H1 (cell line): ENCODE results near the gene SH3PXD2A. TPM values are rescaled to one million over a fixed set of nuclear protein-coding genes. Genes with fewer than 3 reads are reported as not detected.

Experiments used
- BACH1 ChIP-seq: IDR thresholded peaks from 2 replicates; pipeline ENCODE4 v1.6.1; 2012; ENCODE audit warnings: low read length, improper control_type of control experiment
- CREB1 ChIP-seq: IDR thresholded peaks from 2 replicates; pipeline ENCODE4 v1.6.1; 2012; ENCODE audit warnings: inconsistent platforms
- EP300 ChIP-seq, 2 experiments: IDR thresholded peaks; 1 replicate in 1 of 2; 2 replicates in 1 of 2; pipeline ENCODE4 v1.6.1; 2011 to 2012; ENCODE audit warnings: low read depth in 2 of 2, low read length in 2 of 2, mild to moderate bottlenecking in 2 of 2, borderline replicate concordance in 1 of 2, inconsistent platforms in 1 of 2, moderate library complexity in 1 of 2
- GABPA ChIP-seq: IDR thresholded peaks from 2 replicates; pipeline ENCODE4 v1.6.1; 2011; ENCODE audit warnings: mild to moderate bottlenecking, low read length, moderate library complexity, borderline replicate concordance; ENCODE audit not compliant: insufficient read depth
- KDM5A ChIP-seq: fragments of 200-600 bp; IDR thresholded peaks from 2 replicates; pipeline ENCODE4 v1.7.1; 2012; ENCODE audit warnings: mild to moderate bottlenecking, low read length, inconsistent platforms, mixed read lengths
- POLR2A ChIP-seq, 2 experiments: IDR thresholded peaks; 1 replicate in 1 of 2; 2 replicates in 1 of 2; pipeline ENCODE4 v1.6.1; 2011; ENCODE audit warnings: low read depth in 2 of 2, low read length in 2 of 2, mild to moderate bottlenecking in 2 of 2; ENCODE audit errors: control extremely low read depth in 1 of 2
- RAD21 ChIP-seq, 2 experiments: IDR thresholded peaks in 1 of 2; conservative IDR thresholded peaks in 1 of 2; 2 replicates each; pipeline ENCODE4 v1.6.1; 2011; ENCODE audit warnings: low read depth in 2 of 2, low read length in 2 of 2, improper control_type of control experiment in 1 of 2, inconsistent platforms in 1 of 2, mild to moderate bottlenecking in 1 of 2, moderate library complexity in 1 of 2
- TAF1 ChIP-seq: IDR thresholded peaks from 2 replicates; pipeline ENCODE4 v1.6.1; 2011; ENCODE audit warnings: mild to moderate bottlenecking, low read depth, low read length
- polyA plus RNA-seq, 7 experiments: library from polyadenylated mRNA; depleted of rRNA in 3 of 7; stranded (reverse) in 5 of 7; unstranded in 2 of 7; fragments of >200 nt in 5 of 7; fragments of 200-250 nt in 2 of 7; gene quantifications; 1 replicate in 5 of 7; 2 replicates in 1 of 7; 4 replicates in 1 of 7; pipeline versions ENCODE4 v1.2.1 to v1.2.3, GENCODE V29; 2011 to 2013; ENCODE audit warnings: missing spikeins in 2 of 7, mixed read lengths in 2 of 7
- total RNA-seq: library from RNA; stranded (reverse); fragmentation: NEBNext Ultra II Directional; extraction: Animal tissue kit (Norgen Biotek cat#: 25700); gene quantifications from 2 replicates; pipeline ENCODE4 v1.2.1, GENCODE V29; 2021
- TF ChIP-seq, protein P1 (sequence below): IDR thresholded peaks from 2 replicates; pipeline ENCODE4 v1.6.1; 2011; ENCODE audit warnings: low read length, improper control_type of control experiment

SH3PXD2A gene
- total and polyA plus RNA-seq, 2 of the 8 experiments (the other 6 are each of a cell fraction or from before 2014, with no cell fraction given), result 5.4 to 16.3 TPM

DNA sequence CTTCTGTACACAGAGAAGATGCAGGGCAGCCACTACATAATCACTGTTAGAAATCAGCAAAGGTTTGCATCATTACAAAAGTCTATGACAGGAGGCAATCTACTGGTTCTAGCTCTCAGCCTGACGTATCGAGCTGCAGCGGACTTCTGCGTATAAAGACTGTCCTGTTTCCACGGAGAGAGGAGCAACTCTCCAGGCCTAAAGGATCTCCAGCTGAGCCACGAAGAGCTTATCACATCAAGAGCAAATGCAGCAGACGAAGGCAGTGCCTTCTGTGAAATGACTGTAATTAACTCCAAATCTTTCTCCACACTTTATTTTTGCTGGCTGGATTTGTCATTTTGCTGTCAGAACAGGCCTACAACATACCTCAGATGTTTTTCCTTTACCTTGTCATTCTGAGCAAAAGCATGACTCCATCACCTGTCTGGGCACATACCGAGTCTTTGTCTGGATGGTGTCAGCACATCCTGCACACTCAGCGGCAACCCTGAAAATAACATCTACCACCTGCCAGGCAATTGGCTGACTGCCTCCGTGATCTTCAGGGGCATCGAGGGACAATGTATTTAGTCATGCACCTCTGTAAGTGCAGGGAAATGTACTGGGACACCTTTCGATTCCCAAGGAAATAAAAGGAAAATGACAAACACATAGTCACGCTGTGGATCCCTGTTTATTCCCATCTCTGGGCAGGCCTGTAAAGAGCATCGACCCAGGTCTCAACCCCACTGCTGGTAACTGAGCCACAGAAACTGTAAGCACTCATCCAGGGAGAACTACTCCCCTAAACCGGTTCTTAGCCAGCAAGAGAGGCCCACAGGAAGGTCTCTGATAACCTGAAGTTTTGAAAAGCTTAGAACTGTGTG lies 26.3 kb upstream of the SH3PXD2A start (continued):
- no peak for TF ChIP-seq BACH1
- no peak for TF ChIP-seq EP300 (IDR thresholded peaks at IDR 0.05; ENCODE audit: borderline replicate concordance in 1 of 2, low read depth in 2 of 2, low read length in 2 of 2)
- TF ChIP-seq, protein P1, sequence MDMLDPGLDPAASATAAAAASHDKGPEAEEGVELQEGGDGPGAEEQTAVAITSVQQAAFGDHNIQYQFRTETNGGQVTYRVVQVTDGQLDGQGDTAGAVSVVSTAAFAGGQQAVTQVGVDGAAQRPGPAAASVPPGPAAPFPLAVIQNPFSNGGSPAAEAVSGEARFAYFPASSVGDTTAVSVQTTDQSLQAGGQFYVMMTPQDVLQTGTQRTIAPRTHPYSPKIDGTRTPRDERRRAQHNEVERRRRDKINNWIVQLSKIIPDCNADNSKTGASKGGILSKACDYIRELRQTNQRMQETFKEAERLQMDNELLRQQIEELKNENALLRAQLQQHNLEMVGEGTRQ, result no peak
- no peak for TF ChIP-seq CREB1
- TF ChIP-seq RAD21 (IDR thresholded peaks at IDR 0.05 in 1 of 2, conservative IDR thresholded peaks at IDR 0.05 in 1 of 2; ENCODE audit: low read depth in 2 of 2, low read length in 2 of 2), result no peak
- TF ChIP-seq TAF1, result no peak
- no peak for TF ChIP-seq POLR2A (IDR thresholded peaks at IDR 0.05; ENCODE audit: control extremely low read depth in 1 of 2, low read depth in 2 of 2, low read length in 2 of 2)
- no peak for TF ChIP-seq KDM5A
- no peak for TF ChIP-seq GABPA
